ENCODE data around the gene FAR2. TPM values are rescaled to one million over a fixed set of nuclear protein-coding genes. Genes with fewer than 3 reads are reported as not detected.

The FAR2 gene
- total RNA-seq, 1 experiment from 2014 or later = 22.1 TPM

DNA sequence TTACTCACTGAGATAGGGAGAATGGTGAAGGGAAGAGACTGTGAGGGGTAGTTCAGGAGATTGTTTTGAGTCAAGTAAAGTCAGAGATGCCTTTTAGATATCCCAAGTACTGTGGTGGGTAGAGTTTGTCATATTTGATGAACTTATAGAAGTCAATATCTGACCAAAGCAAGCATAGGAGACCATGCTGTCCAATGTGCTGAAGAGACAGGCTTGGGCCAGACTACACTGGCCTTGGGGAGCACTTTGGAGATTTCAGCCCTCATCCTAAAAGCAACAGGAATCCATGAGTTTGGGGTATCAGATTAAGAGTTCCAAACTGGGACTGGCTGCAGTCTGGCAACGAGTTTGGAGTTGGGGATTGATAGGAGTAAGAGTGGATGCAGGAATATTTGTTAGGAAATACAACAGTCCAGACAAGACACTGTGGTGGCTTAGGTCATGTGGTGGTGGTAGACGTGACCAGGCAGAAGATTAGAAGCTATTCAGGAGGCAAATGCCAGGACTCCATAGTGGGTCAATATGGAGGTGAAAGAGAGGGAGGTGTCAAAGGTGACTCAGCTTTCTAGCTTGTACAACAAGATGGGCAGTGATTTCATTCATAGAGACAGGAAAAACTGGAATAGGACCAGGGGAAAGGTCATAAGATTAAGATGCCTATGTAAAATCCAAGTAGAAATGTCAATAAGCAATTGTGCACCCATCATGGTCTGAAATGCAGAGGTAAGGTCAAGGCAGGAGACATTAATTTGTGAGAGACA lies 81.9 kb downstream of the FAR2 start:
- Histone ChIP-seq H4K8ac (replicated peaks; ENCODE audit: insufficient read length, low read depth, low read length) (no peak overlapping the region), H3K9me3 (ENCODE audit: control insufficient read depth, low read depth, low read length) (no peaks in the 10 kb centered on the region), H3K79me1 (ENCODE audit: insufficient read depth, low read depth, low read length, poor library complexity, severe bottlenecking) (no peaks in the 10 kb centered on the region), H3K23me2 (ENCODE audit: insufficient read length, low read depth, low read length, poor library complexity, severe bottlenecking) (no peaks in the 10 kb centered on the region), H2AFZ (ENCODE audit: low read length) (no peak overlapping the region), H4K5ac (ENCODE audit: insufficient read length, low read depth, low read length) (no peak overlapping the region), H2AK5ac (ENCODE audit: insufficient read length, low read length) (no peak overlapping the region), H3K4ac (ENCODE audit: low read depth, low read length) (no peak overlapping the region), H2BK120ac (ENCODE audit: low read depth, low read length, poor library complexity, severe bottlenecking) (no peak overlapping the region), H3K4me1 (ENCODE audit: insufficient read depth, low read length) (no peaks in the 10 kb centered on the region; the same call in 1 of the 2 replicates), H3K56ac (ENCODE audit: insufficient read length, low read depth, low read length) (no peak overlapping the region), H3K4me2 (ENCODE audit: insufficient read depth, insufficient read length, low read length) (no peak overlapping the region), H3K79me2 (ENCODE audit: insufficient read depth, low read length) (no peaks in the 10 kb centered on the region), H3K14ac (ENCODE audit: insufficient read depth, low read length) (no peak overlapping the region), H3K27me3 (ENCODE audit: insufficient read depth, low read length) (no peaks in the 10 kb centered on the region), H3K9ac (ENCODE audit: extremely low read depth, insufficient read length, low read length) (no peak overlapping the region), H3K23ac (ENCODE audit: insufficient read length, low read depth, low read length) (no peak overlapping the region), H2BK20ac (ENCODE audit: low read depth, low read length, poor library complexity, severe bottlenecking) (no peak overlapping the region), H2BK15ac (ENCODE audit: low read depth, low read length) (no peak overlapping the region), H3K27ac (ENCODE audit: insufficient read length, low read depth, low read length) (no peak overlapping the region), H2BK5ac (ENCODE audit: insufficient read length, low read length) (no peak overlapping the region), H4K20me1 (ENCODE audit: control insufficient read depth, insufficient read depth, insufficient read length) (no peaks in the 10 kb centered on the region), H2BK12ac (ENCODE audit: insufficient read length, low read depth, low read length) (no peak overlapping the region), H3K18ac (ENCODE audit: insufficient read length, low read depth, low read length) (no peak overlapping the region), H4K91ac (ENCODE audit: insufficient read length, low read depth, low read length) (no peak overlapping the region), H3T11ph (ENCODE audit: low read length) (no peak overlapping the region)
- TF ChIP-seq, protein P1, sequence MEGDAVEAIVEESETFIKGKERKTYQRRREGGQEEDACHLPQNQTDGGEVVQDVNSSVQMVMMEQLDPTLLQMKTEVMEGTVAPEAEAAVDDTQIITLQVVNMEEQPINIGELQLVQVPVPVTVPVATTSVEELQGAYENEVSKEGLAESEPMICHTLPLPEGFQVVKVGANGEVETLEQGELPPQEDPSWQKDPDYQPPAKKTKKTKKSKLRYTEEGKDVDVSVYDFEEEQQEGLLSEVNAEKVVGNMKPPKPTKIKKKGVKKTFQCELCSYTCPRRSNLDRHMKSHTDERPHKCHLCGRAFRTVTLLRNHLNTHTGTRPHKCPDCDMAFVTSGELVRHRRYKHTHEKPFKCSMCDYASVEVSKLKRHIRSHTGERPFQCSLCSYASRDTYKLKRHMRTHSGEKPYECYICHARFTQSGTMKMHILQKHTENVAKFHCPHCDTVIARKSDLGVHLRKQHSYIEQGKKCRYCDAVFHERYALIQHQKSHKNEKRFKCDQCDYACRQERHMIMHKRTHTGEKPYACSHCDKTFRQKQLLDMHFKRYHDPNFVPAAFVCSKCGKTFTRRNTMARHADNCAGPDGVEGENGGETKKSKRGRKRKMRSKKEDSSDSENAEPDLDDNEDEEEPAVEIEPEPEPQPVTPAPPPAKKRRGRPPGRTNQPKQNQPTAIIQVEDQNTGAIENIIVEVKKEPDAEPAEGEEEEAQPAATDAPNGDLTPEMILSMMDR (conservative IDR thresholded peaks at IDR 0.05) = no peak
- no CpG with 5 or more reads among the region's 2 CpGs for WGBS (ENCODE audit: extremely low coverage, insufficient read length, low lambda C conversion rate)
- Mint-ChIP-seq H3K9me3 (no peaks in the 10 kb centered on the region), H3K4me3 (no peak overlapping the region), H3K4me1 (peaks cover 16 to 20% of the 10 kb centered on the region in 2 experiments), H3K27ac (no peak overlapping the region), H3K36me3 (ENCODE audit: insufficient read depth in 1 of 3, low read depth in 3 of 3) (no peaks in the 10 kb centered on the region), H3K27me3 (ENCODE audit: low read depth) (no peaks in the 10 kb centered on the region)
- no peak for DNase-seq
